HG03558 (cell line): ENCODE measurements around the gene SLC23A2.

Experiments
- ATAC-seq: cut with Tn5 transposase; IDR thresholded peaks from one replicate; pipeline ENCODE4 v1.9.1; 2021; ENCODE audit warnings: moderate number of reproducible peaks; ENCODE audit not compliant: unreplicated experiment; ENCODE audit errors: extremely low read depth

The SLC23A2 gene

GRCh38 chr20:4912380-4913142 lies 88.7 kb downstream of the SLC23A2 start:
- ATAC-seq = no peak

DNA sequence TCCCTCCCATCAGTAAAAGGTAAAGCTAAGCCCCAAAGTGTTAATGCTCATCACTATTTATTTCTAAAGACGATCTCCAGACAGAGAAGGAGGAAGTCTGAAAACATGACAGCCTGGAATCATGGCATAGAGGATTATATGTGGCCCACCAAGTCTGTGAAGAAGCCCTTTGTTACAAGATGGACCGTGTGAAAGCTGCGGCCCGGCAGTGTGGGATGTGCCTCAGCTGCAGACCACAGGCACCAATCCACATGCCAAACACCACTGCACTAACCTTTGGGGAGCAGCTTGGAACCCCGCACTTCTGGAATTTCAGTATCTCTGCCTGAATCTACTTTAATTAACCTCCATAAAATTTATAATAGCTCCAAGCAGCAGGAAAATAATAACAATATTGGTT lies 90.4 kb downstream of the SLC23A2 start:
- ATAC-seq = no peak

DNA sequence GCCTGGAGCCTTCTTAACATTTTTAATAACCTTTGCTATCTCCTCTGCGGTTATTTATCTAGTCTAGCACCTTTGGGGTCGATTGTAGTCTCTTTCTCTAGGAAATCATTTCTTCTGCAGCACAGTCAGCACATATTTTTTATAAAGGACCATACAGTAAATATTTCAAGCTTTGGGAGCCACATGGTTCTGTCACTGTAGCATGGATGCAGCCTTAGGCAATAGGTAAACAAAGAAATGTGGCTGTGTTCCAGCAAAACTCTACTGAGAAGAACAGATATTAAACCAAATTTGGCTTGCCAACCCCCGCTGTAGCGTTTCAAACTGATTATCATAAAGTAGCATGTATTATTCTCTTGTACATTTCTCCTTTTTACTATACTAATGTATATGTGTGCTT lies 95.7 kb downstream of the SLC23A2 start:
- no peak for ATAC-seq

DNA sequence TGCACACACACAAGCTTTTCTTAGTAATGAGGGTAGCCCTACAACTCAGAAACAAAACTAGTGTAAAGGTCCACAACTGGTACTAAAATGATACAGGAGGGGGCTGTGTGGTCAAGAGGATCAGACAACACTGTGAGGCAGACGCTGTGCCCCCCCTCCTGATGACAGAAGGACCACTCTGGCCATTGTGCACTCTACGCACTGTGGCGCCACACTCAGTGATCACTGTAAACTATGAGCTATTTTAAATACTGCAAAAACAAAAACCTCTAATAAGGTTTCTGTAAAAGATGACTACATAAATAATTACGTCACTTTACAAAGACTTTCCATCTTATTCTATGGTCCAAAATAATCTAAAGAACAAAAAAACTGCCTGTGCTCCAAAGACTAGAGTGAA lies 96.1 kb downstream of the SLC23A2 start:
- ATAC-seq = no peak

- no peak for ATAC-seq
These were observed 97.0 kb downstream of the SLC23A2 start for GRCh38 chr20:4904127-4904860.

- no peak for ATAC-seq
These were observed 98.5 kb downstream of the SLC23A2 start for GRCh38 chr20:4902788-4903187.

GRCh38 chr20:4901031-4901818 lies 100.1 kb downstream of the SLC23A2 start:
- ATAC-seq = no peak

DNA sequence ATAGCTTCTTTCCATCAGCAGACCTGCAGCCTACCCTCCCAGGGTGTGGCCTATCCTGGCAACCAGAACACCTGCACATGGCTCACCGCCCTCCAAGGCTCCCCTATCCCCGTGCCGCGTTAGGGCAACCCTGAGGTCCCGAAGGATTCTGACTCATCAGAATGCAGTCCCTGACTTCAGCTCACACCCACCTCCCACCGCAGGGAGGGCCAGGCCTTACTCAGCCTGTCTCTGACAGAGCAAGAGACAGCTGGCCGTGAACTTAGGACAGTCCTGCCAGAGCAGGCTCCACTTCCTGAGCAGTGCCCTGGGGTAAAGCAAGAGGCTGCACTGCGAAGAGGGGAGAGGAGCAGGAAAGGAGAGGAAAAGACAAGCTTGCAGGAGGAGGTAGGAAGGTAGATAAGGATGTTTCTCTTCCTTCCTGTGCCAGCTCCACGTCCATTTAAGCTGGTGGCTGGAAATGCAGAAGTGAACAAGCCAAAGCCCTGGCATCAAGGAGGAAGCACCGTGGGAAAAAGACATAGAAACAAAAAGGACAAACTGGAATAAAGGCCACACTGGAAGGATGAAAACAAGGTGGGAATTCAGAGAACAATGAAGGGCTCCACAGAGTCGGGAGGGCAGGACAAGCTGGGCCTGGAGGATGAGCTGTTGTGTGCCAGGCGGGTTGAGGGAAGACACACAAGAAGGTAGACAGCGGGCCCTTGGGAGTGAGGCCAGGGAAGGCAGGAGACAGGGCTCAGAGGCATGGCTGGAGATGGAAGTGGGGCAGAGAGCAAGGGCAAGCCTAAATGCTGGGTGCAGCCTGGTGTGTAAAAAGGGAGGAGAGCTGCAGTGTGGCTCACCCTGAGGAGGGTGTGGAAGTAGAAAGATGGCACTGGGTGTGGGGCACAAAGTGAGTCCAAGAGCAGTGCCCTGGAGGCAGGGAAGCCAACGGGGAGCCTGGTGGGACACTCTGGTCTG lies 102.7 kb downstream of the SLC23A2 start:
- ATAC-seq = no peak

- ATAC-seq = no peak
These were observed 103.7 kb downstream of the SLC23A2 start for GRCh38 chr20:4897600-4897999.

DNA sequence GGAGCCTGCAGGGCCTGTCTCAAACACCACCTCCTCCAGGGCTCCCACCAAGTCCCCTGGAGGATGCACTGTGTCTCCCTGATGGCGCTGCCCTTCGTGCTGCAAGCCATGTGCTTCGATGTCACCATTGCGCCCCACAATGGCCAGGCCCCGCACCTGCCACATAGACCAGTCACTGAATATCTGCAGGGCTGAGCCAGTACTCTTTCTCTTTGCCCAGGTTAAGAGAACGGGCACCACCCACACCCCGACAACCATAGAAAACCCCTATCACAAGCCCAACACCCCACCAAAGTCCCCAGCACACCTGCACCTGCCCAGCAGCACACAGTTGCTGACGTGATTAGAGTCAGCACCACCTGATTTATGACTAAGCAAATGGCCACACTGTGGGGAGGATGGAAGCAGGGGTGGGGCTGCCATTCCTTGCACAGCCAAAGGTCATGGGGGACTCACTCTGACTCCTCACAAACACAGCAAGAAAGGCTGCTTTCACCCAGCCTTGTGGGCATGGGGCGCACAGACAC lies 104.3 kb downstream of the SLC23A2 start:
- no peak for ATAC-seq

DNA sequence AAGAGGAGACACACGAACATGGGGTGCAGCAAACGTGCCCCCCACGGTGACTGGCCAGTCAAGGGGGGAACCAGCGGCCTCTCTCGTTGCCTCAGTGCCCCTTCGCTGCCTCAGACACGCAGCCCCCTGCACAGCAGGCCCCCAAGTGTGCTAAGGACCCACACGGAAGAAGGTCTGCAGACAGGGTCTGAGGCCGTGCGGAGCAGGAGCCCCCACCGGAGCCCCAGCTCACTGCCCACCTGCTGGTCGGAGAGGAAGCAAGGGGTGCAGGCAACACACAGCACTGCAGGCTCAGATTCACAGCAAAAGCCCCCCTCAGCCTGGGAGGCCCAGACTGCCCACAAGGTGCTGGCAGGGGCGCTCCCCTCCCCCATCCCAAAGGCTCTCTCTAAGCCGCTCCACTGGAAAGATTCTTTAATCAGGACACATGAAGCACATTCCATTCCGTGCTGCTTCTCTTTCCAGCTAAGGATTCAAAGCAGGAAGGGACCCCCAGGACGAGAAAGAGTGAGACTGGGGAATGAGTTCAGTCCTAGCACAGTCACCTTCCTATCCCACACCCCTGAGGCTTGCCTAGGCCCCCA lies 105.1 kb downstream of the SLC23A2 start:
- ATAC-seq = no peak

GRCh38 chr20:4894981-4895381 lies 106.3 kb downstream of the SLC23A2 start:
- no peak for ATAC-seq

DNA sequence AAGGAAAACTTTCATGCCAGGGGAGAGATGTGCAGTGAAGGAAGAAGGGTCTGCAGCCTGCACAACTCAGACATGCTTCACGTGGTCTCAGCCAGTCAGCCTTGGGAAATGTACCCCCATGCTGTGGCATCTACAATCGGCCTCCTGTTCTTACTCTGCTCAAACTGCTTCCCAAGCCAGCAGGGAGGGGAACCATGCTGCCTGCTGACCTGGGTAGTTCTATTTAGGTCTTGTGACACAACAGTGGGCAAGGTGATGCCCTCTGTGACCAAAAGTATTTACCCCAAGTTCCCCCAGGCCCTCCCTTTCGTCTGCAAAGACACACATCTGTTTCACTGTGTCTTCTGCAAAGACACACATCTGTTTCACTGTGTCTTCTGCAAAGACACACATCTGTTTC lies 106.9 kb downstream of the SLC23A2 start:
- ATAC-seq = no peak

DNA sequence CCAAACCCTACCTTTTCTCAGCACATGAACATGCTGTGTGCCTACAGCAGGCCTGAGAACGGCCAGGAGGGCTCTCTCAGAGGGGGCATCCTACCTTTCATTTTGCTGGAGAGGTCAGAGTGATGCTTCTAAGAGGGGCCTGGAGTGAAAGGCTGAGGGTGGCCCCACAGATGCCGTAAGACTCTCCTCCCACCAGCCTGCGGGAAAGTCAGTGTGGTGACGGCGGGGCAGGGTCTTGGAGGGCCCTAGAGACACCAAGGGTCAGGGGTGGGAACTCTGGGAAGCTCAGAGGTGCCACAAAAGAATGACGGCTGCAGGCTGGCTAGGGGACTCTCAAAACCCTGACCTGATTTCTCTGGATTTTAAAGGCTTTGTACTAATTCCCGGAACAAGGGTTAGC lies 107.6 kb downstream of the SLC23A2 start:
- no peak for ATAC-seq

DNA sequence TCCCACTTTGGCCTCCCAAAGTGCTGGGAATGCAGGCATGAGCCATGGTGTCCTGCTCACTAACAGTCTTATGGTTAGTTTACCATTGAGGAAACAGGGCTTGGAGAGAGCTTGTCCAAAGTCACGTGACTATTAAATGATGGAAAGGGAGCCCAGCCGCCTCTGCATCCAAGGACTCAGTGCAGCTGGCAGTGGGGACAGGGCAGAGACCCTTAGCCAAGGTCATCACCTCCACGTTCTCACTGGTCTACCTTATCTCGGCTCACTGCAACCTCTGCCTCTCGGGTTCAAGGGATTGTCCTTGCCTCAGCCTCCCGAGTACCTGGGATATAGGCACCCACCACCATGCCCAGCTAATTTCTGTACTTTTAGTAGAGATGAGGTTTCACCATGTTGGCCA lies 109.3 kb downstream of the SLC23A2 start:
- no peak for ATAC-seq

DNA sequence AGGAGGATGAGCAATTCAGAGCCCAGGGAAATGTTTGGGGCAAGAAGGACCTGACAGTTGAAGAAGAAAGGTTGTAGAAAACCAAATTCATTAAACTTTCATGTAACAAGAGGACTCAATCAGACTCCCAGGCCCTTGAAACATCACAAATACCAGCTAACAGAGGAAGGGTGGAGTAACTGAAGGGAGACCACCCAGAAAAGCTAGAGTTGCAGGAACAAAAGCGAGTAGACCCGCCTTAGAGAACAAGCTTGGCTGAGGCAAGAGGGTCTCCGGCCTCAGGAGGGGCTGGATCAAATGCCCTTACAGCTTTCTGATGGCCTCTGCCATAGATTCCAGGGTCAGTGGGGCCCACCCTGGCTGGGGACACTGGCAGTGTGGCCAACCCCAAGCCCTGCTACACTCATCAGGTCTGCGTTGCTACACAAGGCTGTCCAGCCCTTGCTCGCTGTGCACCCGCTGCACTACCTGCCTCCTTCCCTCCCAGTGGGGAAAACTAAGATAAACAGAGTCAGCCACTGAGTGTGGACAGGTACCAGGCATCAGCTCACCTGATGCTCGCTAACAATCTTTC lies 110.0 kb downstream of the SLC23A2 start:
- ATAC-seq = no peak

- no peak for ATAC-seq
These were observed 111.9 kb downstream of the SLC23A2 start for GRCh38 chr20:4889446-4889845.

GRCh38 chr20:4887586-4887985 lies 113.7 kb downstream of the SLC23A2 start:
- no peak for ATAC-seq
